ENCODE data around the gene PRKCB.

GRCh38 chr16:24188751-24189318, 353.1 kb downstream of the PRKCB start:
- TF ChIP-seq CTCF (IDR thresholded peaks at IDR 0.05; ENCODE audit: low read depth, low read length) (no peak), POLR2A (IDR thresholded peaks at IDR 0.05; ENCODE audit: extremely low read depth, insufficient read length) (no peak), MYC (IDR thresholded peaks at IDR 0.05; ENCODE audit: low read depth, low read length) (no peak)

Measured in NB4 (cell line).